Measurements from ENCODE around the gene PAPOLG.

The PAPOLG gene

GRCh38 chr2:60764736-60765534 is 8.9 kb downstream of the PAPOLG start:
- no peaks in the 10 kb centered on the region for H3K9me2 ChIP-seq (replicated peaks; ENCODE audit: insufficient read depth, low read length)
- H3K9me3 ChIP-seq (ENCODE audit: insufficient read depth, low read length) = no peaks in the 10 kb centered on the region
- no peak for TF ChIP-seq EZH2phosphoT487 (conservative IDR thresholded peaks at IDR 0.05; ENCODE audit: low read length)
- TF ChIP-seq, protein P1, sequence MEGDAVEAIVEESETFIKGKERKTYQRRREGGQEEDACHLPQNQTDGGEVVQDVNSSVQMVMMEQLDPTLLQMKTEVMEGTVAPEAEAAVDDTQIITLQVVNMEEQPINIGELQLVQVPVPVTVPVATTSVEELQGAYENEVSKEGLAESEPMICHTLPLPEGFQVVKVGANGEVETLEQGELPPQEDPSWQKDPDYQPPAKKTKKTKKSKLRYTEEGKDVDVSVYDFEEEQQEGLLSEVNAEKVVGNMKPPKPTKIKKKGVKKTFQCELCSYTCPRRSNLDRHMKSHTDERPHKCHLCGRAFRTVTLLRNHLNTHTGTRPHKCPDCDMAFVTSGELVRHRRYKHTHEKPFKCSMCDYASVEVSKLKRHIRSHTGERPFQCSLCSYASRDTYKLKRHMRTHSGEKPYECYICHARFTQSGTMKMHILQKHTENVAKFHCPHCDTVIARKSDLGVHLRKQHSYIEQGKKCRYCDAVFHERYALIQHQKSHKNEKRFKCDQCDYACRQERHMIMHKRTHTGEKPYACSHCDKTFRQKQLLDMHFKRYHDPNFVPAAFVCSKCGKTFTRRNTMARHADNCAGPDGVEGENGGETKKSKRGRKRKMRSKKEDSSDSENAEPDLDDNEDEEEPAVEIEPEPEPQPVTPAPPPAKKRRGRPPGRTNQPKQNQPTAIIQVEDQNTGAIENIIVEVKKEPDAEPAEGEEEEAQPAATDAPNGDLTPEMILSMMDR (IDR thresholded peaks at IDR 0.05; ENCODE audit: insufficient read depth, low read length, poor library complexity, severe bottlenecking) = no peak
- H3K27ac ChIP-seq (ENCODE audit: low read depth, low read length) = no peak overlapping the region
- H2AFZ ChIP-seq (ENCODE audit: low read depth, low read length, severe bottlenecking) = no peak overlapping the region
- H3K79me2 ChIP-seq (ENCODE audit: insufficient read depth, low read length) = peaks cover 12% of the 10 kb centered on the region
- no peaks in the 10 kb centered on the region for H3K27me3 ChIP-seq (ENCODE audit: low read length)
- H3F3A ChIP-seq (ENCODE audit: insufficient read depth) = peaks cover 7% of the 10 kb centered on the region; the same call in 1 of the 2 replicates
- H3K4me2 ChIP-seq (ENCODE audit: low read depth, low read length, poor library complexity, severe bottlenecking) = no peak overlapping the region
- H3K36me3 ChIP-seq (ENCODE audit: low read length) = peaks cover 56% of the 10 kb centered on the region
- no peak overlapping the region for H3K9ac ChIP-seq (ENCODE audit: low read length)
- H3K4me3 ChIP-seq (ENCODE audit: insufficient read depth, low read length, poor library complexity, severe bottlenecking) = no peak overlapping the region
- peaks cover 5% of the 10 kb centered on the region; the same call in 1 of the 2 replicates for H4K20me1 ChIP-seq (ENCODE audit: low read depth, low read length)

DNA sequence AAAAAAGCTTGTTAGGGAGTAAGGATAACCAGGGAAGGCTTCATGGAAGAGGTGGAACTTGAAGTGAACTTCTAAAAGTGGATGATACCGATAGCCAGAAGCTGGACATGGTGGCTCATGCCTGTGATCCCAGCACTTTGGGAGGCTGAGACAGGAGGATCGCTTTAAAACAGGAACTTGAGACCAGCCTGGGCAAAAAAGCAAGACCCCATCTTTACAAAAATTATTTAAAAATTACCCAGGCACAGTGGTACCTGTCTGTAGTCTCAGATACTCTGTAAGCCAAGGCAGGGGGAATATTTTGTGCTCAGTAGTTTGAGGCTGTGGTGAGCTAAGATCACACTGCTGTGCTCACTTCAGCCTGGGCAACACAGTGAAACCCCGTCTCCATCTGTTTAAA is 10.2 kb downstream of the PAPOLG start:
- TF ChIP-seq EZH2phosphoT487 (conservative IDR thresholded peaks at IDR 0.05; ENCODE audit: low read length) = no peak
- TF ChIP-seq, protein P1 (IDR thresholded peaks at IDR 0.05; ENCODE audit: insufficient read depth, low read length, poor library complexity, severe bottlenecking) = no peak
- Histone ChIP-seq H3K9me3 (ENCODE audit: insufficient read depth, low read length) (no peaks in the 10 kb centered on the region), H4K20me1 (ENCODE audit: low read depth, low read length) (peaks cover 5% of the 10 kb centered on the region; the same call in 1 of the 2 replicates), H3K9me2 (replicated peaks; ENCODE audit: insufficient read depth, low read length) (no peaks in the 10 kb centered on the region), H3K36me3 (ENCODE audit: low read length) (peaks cover 50% of the 10 kb centered on the region), H3K27me3 (ENCODE audit: low read length) (no peaks in the 10 kb centered on the region), H3K4me3 (ENCODE audit: insufficient read depth, low read length, poor library complexity, severe bottlenecking) (no peak overlapping the region), H2AFZ (ENCODE audit: low read depth, low read length, severe bottlenecking) (no peak overlapping the region), H3K79me2 (ENCODE audit: insufficient read depth, low read length) (peaks cover 7% of the 10 kb centered on the region; the same call in 1 of the 2 replicates), H3K27ac (ENCODE audit: low read depth, low read length) (no peak overlapping the region), H3K4me2 (ENCODE audit: low read depth, low read length, poor library complexity, severe bottlenecking) (no peak overlapping the region), H3F3A (ENCODE audit: insufficient read depth) (peaks cover 7% of the 10 kb centered on the region; the same call in 1 of the 2 replicates), H3K9ac (ENCODE audit: low read length) (no peak overlapping the region)

DNA sequence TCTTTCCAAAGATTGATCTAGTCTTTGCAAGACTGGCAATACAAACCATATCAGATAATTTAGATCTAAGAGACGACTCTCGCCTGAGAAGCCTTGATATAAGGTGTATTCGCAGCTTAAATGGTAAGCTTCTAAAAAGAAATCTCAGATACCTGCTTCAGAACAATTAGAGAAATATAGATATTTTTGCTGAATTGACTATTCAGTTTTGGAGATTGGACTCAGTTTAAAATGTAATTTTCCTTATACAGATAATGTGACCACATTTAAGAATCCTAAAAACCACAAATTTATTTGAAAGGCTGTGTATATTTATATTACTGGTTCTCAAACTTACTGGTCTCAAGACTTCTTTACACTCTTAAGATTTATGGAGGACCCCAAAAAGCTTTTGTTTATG is 15.4 kb downstream of the PAPOLG start:
- Histone ChIP-seq H3K79me2 (ENCODE audit: insufficient read depth, low read length) (no peaks in the 10 kb centered on the region; the same call in 1 of the 2 replicates), H3K4me2 (ENCODE audit: low read depth, low read length, poor library complexity, severe bottlenecking) (no peak overlapping the region), H3K27me3 (ENCODE audit: low read length) (no peaks in the 10 kb centered on the region), H3K9me2 (replicated peaks; ENCODE audit: insufficient read depth, low read length) (no peaks in the 10 kb centered on the region), H3K9ac (ENCODE audit: low read length) (no peak overlapping the region), H4K20me1 (ENCODE audit: low read depth, low read length) (no peaks in the 10 kb centered on the region), H3K9me3 (ENCODE audit: insufficient read depth, low read length) (no peaks in the 10 kb centered on the region), H2AFZ (ENCODE audit: low read depth, low read length, severe bottlenecking) (no peak overlapping the region), H3K27ac (ENCODE audit: low read depth, low read length) (no peak overlapping the region), H3K36me3 (ENCODE audit: low read length) (peaks cover 47% of the 10 kb centered on the region), H3K4me3 (ENCODE audit: insufficient read depth, low read length, poor library complexity, severe bottlenecking) (no peak overlapping the region), H3F3A (ENCODE audit: insufficient read depth) (no peaks in the 10 kb centered on the region; the same call in 1 of the 2 replicates)
- TF ChIP-seq EZH2phosphoT487 (conservative IDR thresholded peaks at IDR 0.05; ENCODE audit: low read length) = no peak
- TF ChIP-seq, protein P1 (IDR thresholded peaks at IDR 0.05; ENCODE audit: insufficient read depth, low read length, poor library complexity, severe bottlenecking) = no peak

Data from SU-DHL-6 (cell line).